ENCODE data around the gene PKMYT1.
"Not testable (repeated sequence)": the region's sequence is repeated elsewhere in the genome, so short reads cannot be mapped to it uniquely, and the experiment has no call there.

Gene PKMYT1

GRCh38 chr16:2960183-2961010 is 19.8 kb downstream of the PKMYT1 start:
- DNase-seq (ENCODE audit: low spot score): no peak

GRCh38 chr16:2959206-2959605 is 21.0 kb downstream of the PKMYT1 start:
- DNase-seq (ENCODE audit: low spot score): no peak

DNA sequence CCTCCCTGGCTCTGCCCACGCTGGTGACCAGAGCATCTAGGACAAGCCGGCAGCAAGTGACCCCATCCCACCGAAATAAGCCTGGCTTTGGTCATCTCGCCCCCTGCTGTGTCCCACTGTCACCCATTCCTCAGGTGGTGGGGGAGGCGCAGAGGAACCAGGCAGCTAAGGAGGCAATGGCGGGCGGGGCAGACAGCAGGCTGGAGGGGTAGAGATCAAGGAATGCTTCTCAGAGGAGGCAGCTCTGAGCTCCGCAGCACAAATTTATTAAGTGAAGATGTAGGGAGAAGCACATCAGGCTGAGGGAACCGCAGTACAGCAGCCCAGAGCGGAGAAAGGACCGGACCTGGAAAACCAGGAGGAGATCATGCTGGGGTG is 23.7 kb downstream of the PKMYT1 start:
- DNase-seq (ENCODE audit: low spot score): no peak

DNA sequence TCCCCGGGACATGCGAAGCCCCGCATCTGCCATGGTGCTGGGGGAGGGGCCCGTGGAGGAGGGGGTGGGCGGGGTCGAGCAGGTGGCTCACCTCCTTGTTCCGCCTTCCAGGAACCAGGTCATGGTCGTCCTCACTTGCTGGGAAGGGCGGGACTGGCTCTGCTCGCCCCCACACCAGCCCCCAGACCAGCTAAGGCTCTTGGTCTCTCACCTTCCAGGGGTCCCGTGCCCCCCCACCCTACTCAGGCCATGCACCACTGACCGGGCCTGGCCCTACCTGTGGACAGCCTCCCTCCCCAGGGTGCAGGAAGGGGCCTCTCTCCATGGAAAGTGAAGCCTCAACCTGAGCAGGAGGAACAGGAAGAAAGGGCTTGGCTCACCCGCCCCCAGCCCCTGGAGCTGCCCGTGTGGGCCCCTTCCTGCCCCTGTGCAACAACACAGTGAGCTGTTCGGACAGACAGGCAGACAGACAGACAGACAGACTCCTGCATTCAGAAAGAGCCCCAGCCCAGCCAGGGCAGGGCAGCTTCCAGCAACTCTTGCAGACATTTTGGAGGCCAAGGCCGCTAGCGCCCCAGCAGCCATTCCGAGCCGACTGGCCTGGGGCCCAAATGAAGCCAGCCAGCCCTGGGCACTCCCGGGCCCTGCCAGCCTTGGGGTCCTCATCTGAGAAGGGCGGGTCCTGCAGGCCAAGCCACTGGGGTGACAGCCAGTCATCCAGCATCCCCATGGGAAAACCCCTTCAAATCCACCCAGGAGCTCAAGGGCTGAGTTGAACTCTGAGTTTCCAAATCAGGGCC is 24.3 kb downstream of the PKMYT1 start:
- no peak for DNase-seq (ENCODE audit: low spot score)

- no peak for DNase-seq (ENCODE audit: low spot score)
Measured at GRCh38 chr16:2955438-2955778, 24.8 kb downstream of the PKMYT1 start.

GRCh38 chr16:2954656-2955381 is 25.4 kb downstream of the PKMYT1 start:
- DNase-seq (ENCODE audit: low spot score): no peak

DNA sequence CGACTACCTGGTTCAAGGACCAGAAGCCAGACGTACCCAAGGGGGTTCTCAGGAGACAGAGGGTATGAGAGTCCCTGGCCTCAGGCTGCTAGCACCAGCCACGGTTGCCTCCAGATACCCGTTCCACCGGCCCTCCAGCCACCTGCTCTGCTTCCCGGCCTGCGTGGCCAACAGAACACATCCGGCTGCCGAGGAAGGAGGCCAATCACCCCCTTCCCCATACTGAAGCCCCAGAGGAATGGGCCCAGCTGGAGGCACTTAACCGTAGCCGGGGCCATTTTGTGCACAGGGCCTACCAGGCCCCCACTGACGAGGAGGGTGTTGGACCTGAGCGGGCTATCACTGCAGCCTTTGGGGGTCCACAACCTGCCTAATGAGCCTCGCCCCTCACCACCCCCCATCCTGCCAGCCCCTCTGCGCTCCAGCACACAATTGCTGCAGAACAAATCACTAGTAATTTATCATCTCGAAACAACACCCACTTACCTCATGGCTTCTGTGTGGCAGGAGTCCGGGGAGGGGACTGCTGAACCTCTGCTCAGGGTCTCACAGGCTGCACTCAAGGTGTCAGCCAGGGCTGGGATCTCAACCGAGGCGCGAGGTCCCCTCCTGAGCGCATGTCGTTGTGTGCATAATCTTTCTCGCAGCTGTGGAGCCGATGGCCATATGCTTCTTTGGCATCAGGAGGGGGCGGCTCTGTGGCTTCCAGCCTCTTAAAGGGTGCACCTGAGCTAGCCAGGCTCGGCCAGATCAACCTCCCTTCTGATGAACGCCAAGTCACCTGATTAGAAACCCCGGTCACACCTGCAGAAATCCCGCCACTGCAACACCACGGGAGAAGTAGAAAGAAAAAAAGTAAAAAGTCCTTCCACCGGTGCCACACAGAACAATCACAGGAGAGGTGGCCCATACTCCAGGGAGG is 26.3 kb downstream of the PKMYT1 start:
- no peak for DNase-seq (ENCODE audit: low spot score)

- DNase-seq (ENCODE audit: low spot score): no peak
Measured at GRCh38 chr16:2952679-2953078, 27.6 kb downstream of the PKMYT1 start.

- DNase-seq (ENCODE audit: low spot score): no peak
Measured at GRCh38 chr16:2950773-2951172, 29.5 kb downstream of the PKMYT1 start.

- DNase-seq (ENCODE audit: low spot score): no peak
Measured at GRCh38 chr16:2950353-2950724, 29.9 kb downstream of the PKMYT1 start.

DNA sequence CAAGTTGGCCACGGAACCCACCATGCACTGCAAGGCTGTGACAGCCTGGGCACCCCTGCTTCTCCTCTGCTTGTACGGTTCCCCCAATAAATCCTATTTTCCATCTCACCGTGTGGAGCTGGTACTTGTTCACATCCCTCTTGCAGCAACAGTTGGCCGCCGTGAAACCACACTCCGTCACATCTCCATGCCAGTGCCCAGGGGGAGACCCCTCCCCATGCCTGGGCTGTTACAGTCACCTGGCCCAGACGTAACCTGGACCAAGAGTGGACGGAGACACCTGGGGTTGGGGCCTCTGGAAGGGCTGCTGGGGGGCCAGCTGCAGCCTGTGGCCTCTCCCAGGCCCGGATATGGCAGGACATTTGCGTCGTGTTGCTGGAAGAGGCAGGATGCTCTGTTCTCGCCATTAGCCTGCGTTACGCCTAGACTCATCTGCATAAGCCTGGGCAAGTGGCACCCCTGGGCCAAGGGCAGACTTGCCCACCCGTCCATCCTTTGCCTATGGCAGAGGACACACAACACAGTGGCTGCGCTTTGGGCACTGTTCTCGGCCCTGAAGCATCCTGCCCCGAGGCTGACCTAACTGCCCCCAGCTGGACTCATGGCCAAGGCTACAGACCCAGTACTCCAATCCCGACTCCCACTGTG is 30.4 kb downstream of the PKMYT1 start:
- no peak for DNase-seq (ENCODE audit: low spot score)

DNA sequence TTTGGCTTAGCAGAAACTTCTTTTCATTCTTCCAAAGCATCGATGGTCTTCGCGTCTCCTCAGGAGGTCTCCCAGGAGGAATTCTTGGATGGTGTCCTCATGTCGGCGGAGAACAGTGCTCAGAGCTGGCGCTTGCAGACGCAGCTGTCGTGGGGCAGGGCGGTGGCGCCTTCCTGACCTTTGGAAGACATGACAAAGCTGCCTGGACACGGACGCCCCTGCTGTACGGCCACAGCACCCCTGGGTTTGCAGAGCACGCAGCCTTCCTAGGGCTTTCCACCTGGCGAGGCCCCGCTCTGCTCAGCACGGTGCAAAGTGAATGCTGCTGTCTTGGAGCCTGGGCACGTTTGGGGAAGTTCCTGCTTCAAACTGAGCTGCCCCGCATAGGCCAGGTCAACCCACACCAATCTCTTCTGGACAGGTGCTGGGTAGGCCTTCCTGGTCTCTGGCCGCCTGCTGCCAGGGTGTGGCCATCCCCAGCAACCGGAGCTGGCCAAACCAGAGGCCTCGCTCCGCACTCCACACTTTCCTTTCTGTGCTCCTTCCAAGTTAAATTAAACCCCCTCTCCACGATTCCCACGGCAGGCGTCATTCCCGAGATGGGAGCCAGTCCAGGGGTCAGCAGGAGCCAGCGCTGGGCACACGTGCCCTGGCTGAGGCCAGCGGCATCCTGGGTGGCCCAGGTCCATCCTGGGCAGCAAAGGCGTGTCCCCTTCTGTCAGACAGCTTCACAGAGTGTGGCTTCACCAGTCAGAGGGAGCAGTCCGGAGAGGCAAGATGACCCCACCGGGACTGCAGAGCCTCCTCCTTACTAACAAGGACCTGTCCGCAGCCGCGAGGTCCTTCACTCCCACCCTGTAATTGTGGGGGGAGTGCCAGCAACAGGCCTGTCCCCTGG is 31.2 kb downstream of the PKMYT1 start:
- DNase-seq (ENCODE audit: low spot score): no peak

DNA sequence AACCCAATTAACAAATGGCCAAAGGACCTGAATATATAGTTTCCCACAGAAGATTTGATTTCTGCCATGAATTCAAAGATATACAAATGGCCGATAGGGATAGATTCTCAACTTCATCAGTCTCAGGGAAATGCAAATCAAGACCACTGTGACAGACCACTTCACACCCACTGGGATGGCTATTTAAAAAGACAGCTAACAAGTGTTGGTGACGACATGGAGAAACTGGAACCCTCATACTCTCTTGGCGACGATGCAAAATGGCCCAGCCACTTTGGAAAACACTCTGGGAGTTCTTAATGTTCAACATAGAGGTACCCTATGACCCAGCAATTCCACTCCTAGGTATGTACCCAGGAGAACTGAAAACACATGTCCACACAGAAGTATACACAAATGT is 33.6 kb downstream of the PKMYT1 start:
- DNase-seq (ENCODE audit: low spot score): no peak

DNA sequence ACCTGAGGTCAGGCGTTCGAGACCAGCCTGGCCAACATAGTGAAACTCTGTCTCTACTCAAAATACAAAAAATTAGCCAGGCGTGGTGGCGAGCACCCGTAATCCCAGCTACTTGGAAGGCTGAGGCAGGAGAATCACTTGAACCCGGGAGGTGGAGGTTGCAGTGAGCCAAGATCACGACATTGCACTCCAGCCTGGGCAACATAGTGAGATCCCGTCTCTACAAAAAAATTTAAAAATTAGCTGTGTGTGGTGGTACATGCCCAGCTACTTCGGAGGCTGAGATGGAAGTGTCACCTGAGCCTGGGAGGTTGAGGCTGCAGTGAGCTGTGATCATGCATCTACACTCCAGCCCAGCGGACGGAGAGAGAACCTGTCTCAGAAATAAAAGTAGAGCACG is 36.5 kb downstream of the PKMYT1 start:
- not testable (repeated sequence) for DNase-seq (ENCODE audit: low spot score)

GRCh38 chr16:2942045-2942444 is 38.2 kb downstream of the PKMYT1 start:
- no peak for DNase-seq (ENCODE audit: low spot score)

DNA sequence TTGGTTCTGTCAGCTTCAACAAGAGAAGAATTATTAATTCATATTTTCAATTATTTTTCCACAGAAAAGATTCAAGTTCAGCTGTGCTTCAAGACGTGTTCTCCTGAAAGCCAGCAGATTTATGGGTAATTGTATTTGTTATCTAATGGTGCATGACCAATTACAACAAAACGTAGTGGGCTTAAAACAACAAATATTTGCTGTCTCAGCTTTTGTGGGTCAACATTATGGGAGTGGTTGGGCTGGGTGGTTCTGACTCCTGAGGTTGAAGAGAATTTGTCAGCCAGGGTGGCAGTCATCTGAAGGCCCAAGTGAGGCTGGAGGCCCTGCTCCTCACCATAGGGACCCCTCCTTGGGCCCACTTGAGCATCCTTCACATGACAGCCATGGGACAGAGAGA is 40.3 kb downstream of the PKMYT1 start:
- no peak for DNase-seq (ENCODE audit: low spot score)

DNA sequence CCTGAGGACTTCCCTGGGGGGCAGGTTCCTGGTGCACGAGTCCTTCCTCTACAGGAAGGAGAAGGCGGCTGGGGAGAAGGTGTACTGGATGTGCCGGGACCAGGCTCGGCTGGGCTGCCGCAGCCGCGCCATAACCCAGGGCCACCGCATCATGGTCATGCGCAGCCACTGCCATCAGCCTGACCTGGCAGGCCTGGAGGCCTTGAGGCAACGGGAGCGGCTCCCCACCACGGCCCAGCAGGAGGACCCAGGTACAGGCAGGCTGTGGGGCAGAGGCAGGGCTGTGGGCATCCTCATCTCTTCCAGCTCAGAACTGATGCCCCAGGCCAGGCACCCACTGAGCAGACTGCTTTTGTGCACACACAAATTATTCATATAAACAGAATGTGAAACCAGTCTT is 42.0 kb downstream of the PKMYT1 start:
- DNase-seq (ENCODE audit: low spot score): no peak

DNA sequence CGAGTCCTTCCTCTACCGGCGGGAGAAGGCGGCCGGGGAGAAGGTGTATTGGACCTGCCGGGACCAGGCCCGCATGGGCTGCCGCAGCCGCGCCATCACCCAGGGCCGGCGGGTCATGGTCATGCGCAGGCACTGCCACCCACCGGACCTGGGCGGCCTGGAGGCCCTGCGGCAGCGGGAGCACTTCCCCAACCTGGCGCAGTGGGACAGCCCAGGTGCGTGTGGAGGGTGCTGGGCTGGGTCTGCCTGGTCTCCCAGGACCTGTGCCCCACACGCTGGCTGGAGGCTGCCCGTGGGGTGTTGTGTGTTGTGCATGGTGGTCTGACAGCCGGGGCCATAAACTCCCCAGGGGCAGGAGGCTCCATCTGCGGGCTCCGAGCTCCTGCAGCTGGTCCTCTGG is 43.1 kb downstream of the PKMYT1 start:
- DNase-seq (ENCODE audit: low spot score): no peak

- DNase-seq (ENCODE audit: low spot score): no peak
Measured at GRCh38 chr16:2936436-2937011, 43.7 kb downstream of the PKMYT1 start.

DNA sequence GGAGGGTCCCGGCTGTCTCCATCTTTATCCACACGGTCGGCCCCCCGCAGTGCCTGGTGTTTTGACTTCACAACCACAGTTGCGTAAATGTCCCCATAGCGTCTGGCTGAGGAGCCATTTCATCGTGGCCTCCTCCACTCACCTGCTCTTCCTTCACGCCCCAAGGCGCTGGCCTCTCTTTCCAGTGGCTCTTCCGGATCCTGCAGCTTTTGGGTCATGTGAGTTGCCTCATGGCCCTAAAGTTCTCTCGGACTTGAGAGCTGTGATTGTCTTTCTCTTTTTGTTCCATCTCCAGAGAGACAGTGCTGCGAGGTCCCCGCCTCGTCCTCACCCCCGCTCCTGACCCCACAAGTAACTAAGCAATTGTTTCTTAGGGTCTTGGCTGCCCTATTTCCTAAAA is 45.8 kb downstream of the PKMYT1 start:
- DNase-seq (ENCODE audit: low spot score): no peak

All from CD4-positive, alpha-beta T cell treated with Interleukin-15 for 4 hours (primary cell).